ENCODE data around the gene PHLDB1. TPM values are rescaled to one million over a fixed set of nuclear protein-coding genes. Genes with fewer than 3 reads are reported as not detected.

The PHLDB1 gene
- total and polyA plus RNA-seq, 2 donors (not counting 3 experiments of a cell fraction or from before 2014, with no cell fraction given), result 99.7 to 183 TPM

DNA sequence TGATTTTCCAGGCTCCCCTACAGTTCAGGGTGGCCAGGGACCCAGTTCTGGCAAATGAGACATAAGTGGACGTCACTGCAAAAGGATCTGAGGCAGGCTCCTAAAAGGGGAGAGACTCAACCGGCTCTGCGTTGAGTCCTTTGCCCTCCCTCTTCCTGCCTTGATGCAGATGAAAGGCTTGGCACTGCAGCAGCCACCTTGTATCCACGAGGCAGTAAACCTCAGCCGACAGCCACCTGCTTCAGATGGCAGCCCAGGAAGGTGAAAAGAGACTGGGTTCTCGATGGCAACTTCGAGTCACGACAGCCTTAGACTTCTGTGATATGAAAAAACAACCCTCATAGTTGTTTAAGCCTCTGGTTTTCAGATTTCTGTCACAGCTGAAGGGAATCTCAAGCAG is 86.8 kb downstream of the PHLDB1 start:
- DNase-seq (ENCODE audit: low read depth, low spot score), result no peak
- Histone ChIP-seq H3K9ac (replicated peaks; ENCODE audit: extremely low read depth, insufficient read depth, low read length) (no peak overlapping the region), H3K4me2 (ENCODE audit: insufficient read depth, low read length) (no peak overlapping the region), H2AFZ (ENCODE audit: low read depth, low read length) (no peak overlapping the region), H3K36me3 (ENCODE audit: control insufficient read depth in 2 of 2, extremely low read depth in 1 of 2, insufficient read depth in 2 of 2, low read length in 2 of 2) (no peaks in the 10 kb centered on the region), H3K9me3 (replicated peaks; ENCODE audit: control insufficient read depth, insufficient read depth, low read length) (no peaks in the 10 kb centered on the region), H3K4me3 (replicated peaks in 1 of 3; ENCODE audit: insufficient read depth in 1 of 3, low read depth in 1 of 3, low read length in 3 of 3) (no peak overlapping the region), H3K79me2 (ENCODE audit: control insufficient read depth, insufficient read depth, low read length) (no peaks in the 10 kb centered on the region), H3K9me1 (replicated peaks; ENCODE audit: control insufficient read depth, extremely low read depth, insufficient read depth, low read length) (no peaks in the 10 kb centered on the region), H3K27me3 (ENCODE audit: control insufficient read depth in 2 of 2, insufficient read depth in 2 of 2, low read length in 2 of 2) (no peaks in the 10 kb centered on the region), H3K27ac (ENCODE audit: insufficient read depth, low read depth, low read length) (no peak overlapping the region), H3K4me1 (ENCODE audit: control insufficient read depth, extremely low read depth, insufficient read depth, low read length) (no peaks in the 10 kb centered on the region), H4K20me1 (replicated peaks; ENCODE audit: control insufficient read depth, extremely low read depth, insufficient read depth, low read length) (no peaks in the 10 kb centered on the region)
- dilution Hi-C loops (cut with MboI; ENCODE audit: extremely low pct_ligation_motif_present, low sequenced_read_pairs), result no loop called here
- no peak for FAIRE-seq
- ChIA-PET CTCF (interaction anchor here (0.9 to 1.2 kb wide), 2 partner anchors 51 to 260 kb away, joined by 3 to 4 read pairs; no protein-coding TSS in a partner anchor), POLR2A (no interaction called here)
- intact Hi-C loops (cut with micrococcal nuclease), result loop anchor here (5.0 kb wide), 1 partner anchor 53 kb away; no protein-coding TSS in a partner anchor
- no TSS peak for BruUV-seq (replicated peaks)
- TF ChIP-seq GATA2 (IDR thresholded peaks at IDR 0.05; ENCODE audit: insufficient read depth, insufficient read length, low read depth, low read length), result no peak

DNA sequence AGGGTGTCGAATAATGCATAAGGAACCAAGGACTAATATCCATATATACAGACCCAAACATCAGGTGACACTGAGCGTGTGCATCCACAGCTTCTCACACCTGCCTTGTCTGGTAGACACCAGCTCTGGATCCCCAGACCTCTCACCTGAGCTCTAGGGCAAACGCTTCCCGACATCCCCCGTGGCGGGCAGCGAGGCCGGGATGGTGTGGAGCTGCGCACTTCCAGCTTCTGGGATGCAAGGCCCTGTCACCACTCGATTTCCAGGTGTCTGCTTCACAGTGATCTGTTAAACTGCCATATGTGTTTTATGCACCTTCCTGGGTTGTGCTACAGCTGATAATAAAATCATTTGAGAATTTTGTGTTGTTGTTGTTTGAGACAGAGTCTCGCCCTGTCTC is 87.4 kb downstream of the PHLDB1 start:
- CTCF ChIA-PET, result interaction anchor here (1.2 kb wide), 1 partner anchor 51 kb away, joined by 4 read pairs; no protein-coding TSS in a partner anchor
- Histone ChIP-seq H3K27me3 (ENCODE audit: control insufficient read depth in 2 of 2, insufficient read depth in 2 of 2, low read length in 2 of 2) (no peaks in the 10 kb centered on the region), H3K79me2 (ENCODE audit: control insufficient read depth, insufficient read depth, low read length) (no peaks in the 10 kb centered on the region), H3K9ac (replicated peaks; ENCODE audit: extremely low read depth, insufficient read depth, low read length) (no peak overlapping the region), H2AFZ (ENCODE audit: low read depth, low read length) (no peak overlapping the region), H3K27ac (ENCODE audit: insufficient read depth, low read depth, low read length) (no peak overlapping the region), H3K4me2 (ENCODE audit: insufficient read depth, low read length) (no peak overlapping the region), H3K9me1 (replicated peaks; ENCODE audit: control insufficient read depth, extremely low read depth, insufficient read depth, low read length) (no peaks in the 10 kb centered on the region), H3K4me1 (ENCODE audit: control insufficient read depth, extremely low read depth, insufficient read depth, low read length) (no peaks in the 10 kb centered on the region), H3K36me3 (ENCODE audit: control insufficient read depth in 2 of 2, extremely low read depth in 1 of 2, insufficient read depth in 2 of 2, low read length in 2 of 2) (no peaks in the 10 kb centered on the region), H3K9me3 (replicated peaks; ENCODE audit: control insufficient read depth, insufficient read depth, low read length) (no peaks in the 10 kb centered on the region), H3K4me3 (replicated peaks in 1 of 3; ENCODE audit: insufficient read depth in 1 of 3, low read depth in 1 of 3, low read length in 3 of 3) (no peak overlapping the region), H4K20me1 (replicated peaks; ENCODE audit: control insufficient read depth, extremely low read depth, insufficient read depth, low read length) (no peaks in the 10 kb centered on the region)
- DNase-seq (ENCODE audit: low read depth, low spot score) (no peak), FAIRE-seq (no peak)
- POLR2A ChIA-PET, result no interaction called here
- BruUV-seq (replicated peaks), result no TSS peak
- dilution Hi-C loops (cut with MboI; ENCODE audit: extremely low pct_ligation_motif_present, low sequenced_read_pairs) (no loop called here), intact Hi-C loops (cut with micrococcal nuclease) (loop anchor here (5.0 kb wide), 1 partner anchor 53 kb away; no protein-coding TSS in a partner anchor)
- no peak for TF ChIP-seq POLR2AphosphoS5 (IDR thresholded peaks at IDR 0.05; ENCODE audit: insufficient read depth, low read depth, low read length)
- TF ChIP-seq GATA2 (IDR thresholded peaks at IDR 0.05; ENCODE audit: insufficient read depth, insufficient read length, low read depth, low read length), result no peak
